Epithelial cell of proximal tubule (primary cell): ENCODE results near the gene ZNF526. TPM values are rescaled to one million over a fixed set of nuclear protein-coding genes. Genes with fewer than 3 reads are reported as not detected.
"Not testable (repeated sequence)": the region's sequence is repeated elsewhere in the genome, so short reads cannot be mapped to it uniquely, and the experiment has no call there.

Experiments
- DNase-seq: peaks from one replicate; pipeline ENCODE4 v3.0.0-alpha.2; 2011; ENCODE audit warnings: low read depth
- H3K4me3 ChIP-seq: 2 replicates; pipeline ENCODE4 v1.5.1; 2011; ENCODE audit warnings: low read depth, mild to moderate bottlenecking, low read length
- total RNA-seq: library from RNA; depleted of rRNA; stranded (reverse); fragments of >200 nt; gene quantifications from 2 replicates; pipeline ENCODE4 v1.2.3, GENCODE V29; 2015
- TF ChIP-seq, protein P1 (sequence below): conservative IDR thresholded peaks from 2 replicates; pipeline ENCODE4 v1.5.1; 2012; ENCODE audit warnings: low read depth, mild to moderate bottlenecking, low read length

Gene ZNF526
- total RNA-seq, 1 donor from 2014 or later, result 3.9 TPM

DNA sequence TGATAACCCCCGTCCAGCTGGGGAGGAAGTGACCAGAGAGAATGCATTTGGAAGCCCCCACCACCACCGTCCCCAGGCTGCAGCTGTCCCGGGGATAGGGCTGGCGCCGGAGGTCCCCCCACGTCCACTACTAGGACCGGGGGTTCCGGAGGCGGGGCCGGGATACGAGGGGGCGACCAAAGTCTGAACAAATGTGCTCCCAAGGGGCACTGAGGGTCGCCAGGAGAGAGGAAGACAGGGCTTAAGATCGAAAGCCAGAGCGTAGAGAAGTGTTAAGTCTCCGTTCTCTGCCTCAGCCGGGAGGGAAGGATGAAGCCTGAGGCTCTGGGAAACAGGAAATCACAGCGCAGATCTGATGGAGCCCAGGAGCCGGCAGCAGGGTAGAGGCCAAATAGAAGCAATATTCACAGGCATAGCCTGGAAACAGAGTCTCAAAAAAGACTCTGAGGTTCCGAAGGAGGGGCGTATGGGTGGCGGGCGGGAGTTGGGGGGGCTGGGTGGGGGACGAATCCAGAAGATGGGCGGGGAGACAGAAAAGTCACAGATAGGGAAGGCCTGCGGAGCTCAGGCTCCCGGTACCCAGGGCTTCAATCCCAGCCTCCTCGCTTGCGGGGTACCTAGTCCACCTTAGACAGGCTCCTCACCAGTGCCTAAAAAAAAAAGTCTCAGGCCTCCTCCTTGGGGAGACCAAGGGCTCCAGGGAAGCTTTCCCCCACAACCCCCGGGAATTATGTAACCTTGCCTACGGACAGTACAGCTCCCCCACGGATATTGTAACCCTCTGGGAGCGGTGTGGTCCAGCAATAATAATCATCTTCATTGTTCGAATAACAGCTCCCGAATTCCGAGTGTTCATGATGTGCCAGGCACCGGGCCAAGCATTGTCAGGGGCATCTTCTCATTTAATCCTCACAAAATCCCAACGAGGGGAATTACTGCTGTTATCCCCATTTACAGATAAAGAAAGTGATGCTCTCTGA lies 35.9 kb downstream of the ZNF526 start:
- no peak for DNase-seq
- peak overlapping the region; percentile 99 for H3K4me3 ChIP-seq
- TF ChIP-seq, protein P1, sequence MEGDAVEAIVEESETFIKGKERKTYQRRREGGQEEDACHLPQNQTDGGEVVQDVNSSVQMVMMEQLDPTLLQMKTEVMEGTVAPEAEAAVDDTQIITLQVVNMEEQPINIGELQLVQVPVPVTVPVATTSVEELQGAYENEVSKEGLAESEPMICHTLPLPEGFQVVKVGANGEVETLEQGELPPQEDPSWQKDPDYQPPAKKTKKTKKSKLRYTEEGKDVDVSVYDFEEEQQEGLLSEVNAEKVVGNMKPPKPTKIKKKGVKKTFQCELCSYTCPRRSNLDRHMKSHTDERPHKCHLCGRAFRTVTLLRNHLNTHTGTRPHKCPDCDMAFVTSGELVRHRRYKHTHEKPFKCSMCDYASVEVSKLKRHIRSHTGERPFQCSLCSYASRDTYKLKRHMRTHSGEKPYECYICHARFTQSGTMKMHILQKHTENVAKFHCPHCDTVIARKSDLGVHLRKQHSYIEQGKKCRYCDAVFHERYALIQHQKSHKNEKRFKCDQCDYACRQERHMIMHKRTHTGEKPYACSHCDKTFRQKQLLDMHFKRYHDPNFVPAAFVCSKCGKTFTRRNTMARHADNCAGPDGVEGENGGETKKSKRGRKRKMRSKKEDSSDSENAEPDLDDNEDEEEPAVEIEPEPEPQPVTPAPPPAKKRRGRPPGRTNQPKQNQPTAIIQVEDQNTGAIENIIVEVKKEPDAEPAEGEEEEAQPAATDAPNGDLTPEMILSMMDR, result no peak

DNA sequence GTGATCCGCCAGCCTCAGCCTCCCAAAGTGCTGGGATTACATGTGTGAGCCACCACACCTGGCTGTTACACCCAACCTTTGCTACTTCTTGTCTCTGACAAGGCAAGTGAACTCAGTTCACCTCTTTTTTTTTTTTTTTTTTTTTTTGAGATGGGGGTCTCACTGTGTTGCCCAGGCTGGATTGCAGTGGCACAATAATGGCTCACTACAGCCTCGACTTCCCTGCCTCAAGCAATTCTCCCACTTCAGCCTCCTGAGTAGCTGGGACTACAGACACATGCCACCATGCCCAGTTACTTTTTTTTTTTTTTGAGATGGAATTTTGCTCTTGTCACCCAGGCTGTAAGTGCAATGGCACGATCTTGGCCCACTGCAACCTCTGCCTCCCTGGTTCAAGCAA lies 37.7 kb downstream of the ZNF526 start:
- DNase-seq, H3K4me3 ChIP-seq: not testable (repeated sequence)

DNA sequence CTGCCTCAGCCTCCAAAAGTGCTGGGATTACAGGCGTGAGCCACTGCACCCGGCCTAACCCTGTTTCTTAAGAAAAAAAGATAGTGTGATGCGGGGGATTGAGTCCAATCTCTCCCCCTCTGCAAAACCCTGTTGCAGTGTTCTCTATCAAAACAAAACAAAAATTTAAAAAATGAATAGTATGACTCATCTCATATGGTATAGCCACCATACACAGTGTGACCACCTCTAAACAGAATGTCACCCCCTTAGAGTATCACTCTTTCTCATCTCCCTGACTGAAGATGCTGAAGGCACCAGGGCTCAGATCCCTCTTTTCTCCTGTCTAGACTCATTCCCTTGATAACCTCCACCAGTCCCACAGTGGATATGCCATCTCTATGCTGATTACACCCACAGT lies 41.7 kb downstream of the ZNF526 start:
- TF ChIP-seq, protein P1, result no peak
- no peak overlapping the region for H3K4me3 ChIP-seq
- no peak for DNase-seq

DNA sequence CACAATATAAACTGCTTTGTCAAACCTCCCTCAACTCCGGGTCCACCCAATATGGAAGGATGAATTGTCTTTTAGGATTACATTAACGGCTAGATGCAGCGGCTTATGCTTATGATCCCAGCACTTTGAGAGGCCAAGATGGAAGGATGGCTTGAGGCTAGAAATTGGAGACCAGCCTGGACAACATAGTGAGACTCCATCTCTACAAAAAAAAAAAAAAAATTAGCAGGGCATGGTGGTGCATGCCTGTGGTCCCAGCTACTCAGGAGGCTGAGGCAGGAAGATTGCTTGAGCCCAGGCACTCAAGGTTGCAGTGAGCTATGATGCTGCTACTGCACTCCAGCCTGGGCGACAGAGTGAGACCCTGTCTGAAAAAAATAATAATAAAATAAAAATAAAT lies 46.0 kb downstream of the ZNF526 start:
- not testable (repeated sequence) for H3K4me3 ChIP-seq, DNase-seq

DNA sequence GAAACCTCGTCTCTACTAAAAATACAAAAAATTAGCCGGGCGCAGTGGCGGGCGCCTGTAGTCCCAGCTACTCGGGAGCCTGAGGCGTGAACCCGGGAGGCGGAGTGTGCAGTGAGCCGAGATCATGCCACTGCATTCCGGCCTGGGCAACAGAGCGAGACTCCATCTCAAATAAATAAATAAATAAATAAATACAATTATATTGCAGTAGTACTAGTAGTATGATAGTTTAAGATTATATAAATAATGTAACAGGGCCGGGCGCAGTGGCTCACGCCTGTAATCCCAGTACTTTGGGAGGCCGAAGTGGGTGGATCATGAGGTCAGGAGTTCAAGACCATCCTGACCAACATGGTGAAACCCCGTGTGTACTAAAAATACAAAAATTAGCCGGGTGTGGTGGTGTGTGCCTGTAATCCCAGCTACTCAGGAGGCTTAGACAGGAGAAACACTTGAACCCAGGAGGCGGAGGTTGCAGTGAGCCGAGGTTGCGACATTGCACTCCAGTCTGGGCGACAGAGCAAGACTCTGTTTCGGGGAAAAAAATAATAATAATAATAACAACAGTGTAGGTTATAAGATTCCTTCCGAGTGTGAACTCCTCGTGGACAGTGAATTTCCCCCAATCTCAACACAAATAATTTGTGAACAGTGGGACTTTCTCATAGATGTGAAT lies 47.0 kb downstream of the ZNF526 start:
- H3K4me3 ChIP-seq, DNase-seq: not testable (repeated sequence)

DNA sequence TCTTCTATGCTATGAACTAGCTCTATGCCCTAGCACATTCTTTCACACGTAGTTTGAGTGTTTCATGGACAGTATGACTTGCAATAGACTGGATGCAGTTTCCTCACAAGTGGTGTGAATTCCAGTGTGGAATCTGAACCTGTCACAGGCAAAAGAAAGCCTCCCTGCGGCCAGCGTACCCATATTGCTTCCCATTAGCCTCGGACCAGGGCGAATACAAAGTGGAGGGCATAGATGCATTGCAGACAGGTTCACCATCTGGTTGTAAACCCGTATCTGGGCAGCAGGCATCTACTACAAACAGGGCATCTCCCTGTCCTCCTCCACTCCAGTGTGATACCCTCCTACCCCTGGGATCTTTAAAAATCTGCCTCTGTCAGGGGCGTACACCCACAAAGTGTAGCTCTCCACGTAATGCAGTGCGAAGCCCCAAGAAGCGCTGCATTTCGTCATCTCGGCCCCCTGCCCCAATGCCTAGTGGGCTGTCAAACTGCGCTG lies 47.6 kb downstream of the ZNF526 start:
- DNase-seq, result no peak
- TF ChIP-seq, protein P1, result no peak
- peak overlapping the region; percentile 72 for H3K4me3 ChIP-seq

DNA sequence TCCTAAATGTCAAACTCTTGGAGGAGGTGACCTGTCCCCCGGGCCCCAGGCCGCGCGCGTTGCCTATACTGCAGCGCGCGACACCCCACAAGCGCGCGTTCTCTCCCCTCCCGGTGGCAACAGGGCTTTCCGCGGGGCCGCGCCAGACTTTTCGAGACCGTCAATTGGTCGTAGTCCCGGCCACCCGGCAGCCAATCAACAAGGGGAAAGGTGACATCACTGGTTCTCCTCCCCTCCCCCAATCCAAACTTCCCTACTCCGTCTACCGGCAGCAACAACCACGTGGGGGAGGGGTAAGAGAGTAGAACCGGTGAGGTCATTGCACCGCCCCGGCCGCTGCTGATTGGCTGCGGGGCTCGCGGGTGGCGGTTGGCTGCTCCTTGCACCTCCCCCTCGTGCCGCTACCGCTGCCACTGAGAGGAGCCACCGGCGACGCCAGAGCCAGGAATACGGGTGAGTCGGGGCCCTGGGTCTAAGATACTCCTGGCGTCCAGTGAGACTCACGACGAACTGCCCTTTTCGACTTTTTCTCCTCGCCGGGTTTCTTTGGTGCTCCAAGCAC lies 48.1 kb downstream of the ZNF526 start:
- H3K4me3 ChIP-seq, result peak overlapping the region; percentile 72
- peak; percentile 91 for DNase-seq
- TF ChIP-seq, protein P1, result no peak

DNA sequence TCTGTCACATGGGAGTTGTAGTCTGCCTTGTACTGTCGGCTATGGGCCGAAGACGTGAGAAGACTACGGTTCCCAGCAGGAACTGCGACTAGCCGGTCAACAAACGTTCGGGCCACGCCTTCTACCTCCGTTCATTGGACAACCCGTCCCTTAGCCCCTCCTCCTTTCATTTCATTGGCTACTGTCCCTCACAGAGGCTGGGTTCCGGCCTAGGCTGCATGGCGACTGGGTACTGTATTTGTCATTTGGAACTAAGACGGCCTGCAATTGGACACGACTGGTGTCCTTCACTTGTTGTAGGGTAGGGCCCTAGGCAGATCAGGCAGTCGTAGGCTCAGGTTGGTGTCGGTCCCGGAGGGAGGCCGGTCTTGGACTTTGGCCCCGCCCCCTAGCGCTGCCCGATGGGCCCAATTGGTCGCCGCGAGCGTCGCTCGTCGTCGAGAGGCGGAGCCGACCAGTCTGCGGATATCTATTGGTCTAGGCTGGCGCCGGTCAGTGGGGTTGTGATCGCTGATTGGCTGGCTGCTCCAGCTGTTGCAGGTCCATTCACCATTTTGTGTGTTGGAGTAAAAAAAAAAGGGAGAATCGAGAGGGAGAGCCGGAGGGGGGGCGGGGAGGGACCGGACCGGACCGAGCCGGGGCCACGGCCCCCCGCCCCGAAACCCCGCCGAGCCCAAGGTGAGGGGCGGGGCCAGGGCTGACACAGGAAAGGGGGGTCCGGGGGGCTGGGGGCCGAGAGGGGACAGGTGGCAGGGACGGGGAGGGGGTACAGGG lies 48.8 kb downstream of the ZNF526 start, which contains the start of gene CIC:
TSS of gene CIC (plus strand) at position 549 of the 774 bp plus-strand sequence. CDS start 2,532 bp downstream, outside the sequence.
- peak; percentile 100 for DNase-seq
- TF ChIP-seq, protein P1, result no peak
- peak within 1 kb of the TSS; percentile 75 for H3K4me3 ChIP-seq
